ENCODE measurements around the gene IFNGR1. TPM values are rescaled to one million over a fixed set of nuclear protein-coding genes. Genes with fewer than 3 reads are reported as not detected.

Gene IFNGR1
- total and polyA plus RNA-seq, 8 donors, result 14.1 to 65.5 (median 22.6) TPM

DNA sequence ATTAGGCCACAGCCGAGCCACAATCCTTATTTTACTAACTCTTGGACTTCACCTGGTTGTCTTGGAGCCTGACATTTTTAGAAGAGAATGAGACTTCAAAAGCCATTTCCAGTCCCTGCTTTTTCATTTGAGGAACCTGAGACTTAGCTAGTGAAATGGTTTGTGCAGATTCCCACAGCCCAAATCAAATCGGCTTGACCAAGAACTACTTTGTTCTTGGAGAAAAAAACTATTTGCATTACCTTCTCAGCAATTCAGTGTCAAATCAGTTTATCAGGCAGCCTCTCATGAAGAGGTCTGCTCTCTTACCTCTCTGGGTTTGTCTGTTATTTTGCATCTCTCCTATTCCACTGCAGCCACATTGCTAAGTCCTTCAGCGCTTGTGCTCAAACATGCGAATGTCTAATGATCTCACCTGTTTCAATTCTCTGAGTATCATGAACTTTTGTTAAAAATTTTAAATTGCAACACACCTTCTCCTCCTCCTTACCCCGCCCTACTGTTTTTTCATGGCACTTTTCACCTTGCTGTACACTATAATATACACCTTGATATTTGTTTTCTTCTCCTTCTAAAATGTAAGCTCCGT, 573 bp upstream of the IFNGR1 start:
- H3K4me1 ChIP-seq, result peaks cover 6 to 34% (median 26%) of the 10 kb centered on the region in 3 donors
- H3K36me3 ChIP-seq, result no peaks in the 10 kb centered on the region
- TF ChIP-seq, protein P1, sequence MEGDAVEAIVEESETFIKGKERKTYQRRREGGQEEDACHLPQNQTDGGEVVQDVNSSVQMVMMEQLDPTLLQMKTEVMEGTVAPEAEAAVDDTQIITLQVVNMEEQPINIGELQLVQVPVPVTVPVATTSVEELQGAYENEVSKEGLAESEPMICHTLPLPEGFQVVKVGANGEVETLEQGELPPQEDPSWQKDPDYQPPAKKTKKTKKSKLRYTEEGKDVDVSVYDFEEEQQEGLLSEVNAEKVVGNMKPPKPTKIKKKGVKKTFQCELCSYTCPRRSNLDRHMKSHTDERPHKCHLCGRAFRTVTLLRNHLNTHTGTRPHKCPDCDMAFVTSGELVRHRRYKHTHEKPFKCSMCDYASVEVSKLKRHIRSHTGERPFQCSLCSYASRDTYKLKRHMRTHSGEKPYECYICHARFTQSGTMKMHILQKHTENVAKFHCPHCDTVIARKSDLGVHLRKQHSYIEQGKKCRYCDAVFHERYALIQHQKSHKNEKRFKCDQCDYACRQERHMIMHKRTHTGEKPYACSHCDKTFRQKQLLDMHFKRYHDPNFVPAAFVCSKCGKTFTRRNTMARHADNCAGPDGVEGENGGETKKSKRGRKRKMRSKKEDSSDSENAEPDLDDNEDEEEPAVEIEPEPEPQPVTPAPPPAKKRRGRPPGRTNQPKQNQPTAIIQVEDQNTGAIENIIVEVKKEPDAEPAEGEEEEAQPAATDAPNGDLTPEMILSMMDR (IDR thresholded peaks at IDR 0.05), result no peak
- H3K27ac ChIP-seq, result peak overlapping the region; percentile 96 to 98 (median 96)
- DNase-seq, result no peak
- intact Hi-C loops (cut with DNase I), result no loop called here
- no peaks in the 10 kb centered on the region for H3K27me3 ChIP-seq
- WGBS, 2 donors, result 30 to 38% methylated on average over 6 of the region's 6 CpGs
- peak in 1 of 4 donors; percentile 9 for ATAC-seq
- H3K9me3 ChIP-seq, result no peaks in the 10 kb centered on the region
- no peak for FAIRE-seq
- peak overlapping the region in 3 of 4 donors; percentile 76 to 87 (median 86) for H3K4me3 ChIP-seq

DNA sequence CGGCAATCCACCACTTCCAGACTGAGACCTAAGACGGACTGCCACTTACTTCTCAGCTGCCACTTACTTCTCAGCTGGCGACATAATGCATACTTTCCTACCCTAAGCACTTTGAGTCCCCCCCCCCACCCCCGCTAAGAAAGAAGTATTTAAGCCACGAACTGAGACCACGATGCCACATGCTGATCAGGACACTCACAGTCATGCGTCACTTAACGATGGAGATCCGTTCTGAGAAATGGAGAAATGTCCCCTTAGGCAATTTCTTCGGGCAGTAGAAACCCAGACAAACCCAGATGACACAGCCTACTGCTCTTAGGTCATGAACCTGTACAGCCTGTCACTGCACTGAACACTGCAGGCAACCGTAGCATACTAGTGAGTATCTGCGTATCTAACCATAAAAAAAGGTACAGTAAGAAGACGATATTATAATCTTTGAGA, 690 bp downstream of the IFNGR1 start:
- WGBS, 2 donors, result 0% methylated on average over 13 of the region's 13 CpGs
- no peaks in the 10 kb centered on the region for H3K27me3 ChIP-seq
- no peaks in the 10 kb centered on the region for H3K9me3 ChIP-seq
- TF ChIP-seq, protein P1 (IDR thresholded peaks at IDR 0.05), result no peak
- peak; percentile 66 to 77 (median 73) for ATAC-seq
- FAIRE-seq, result no peak
- peak in 3 of 6 donors; percentile 42 to 57 (median 42) for DNase-seq
- H3K4me1 ChIP-seq, result peaks cover 6 to 41% (median 30%) of the 10 kb centered on the region in 3 donors
- no peaks in the 10 kb centered on the region for H3K36me3 ChIP-seq
- peak overlapping the region; percentile 96 to 98 (median 96) for H3K27ac ChIP-seq
- intact Hi-C loops (cut with DNase I), result no loop called here
- peak overlapping the region; percentile 70 to 87 (median 81) for H3K4me3 ChIP-seq

GRCh38 chr6:137217801-137218472, 1.2 kb downstream of the IFNGR1 start:
- Histone ChIP-seq H3K4me1 (peaks cover 11 to 47% (median 36%) of the 10 kb centered on the region in 3 donors), H3K9me3 (no peaks in the 10 kb centered on the region), H3K27me3 (no peaks in the 10 kb centered on the region), H3K4me3 (peak overlapping the region; percentile 70 to 87 (median 81)), H3K27ac (peak overlapping the region; percentile 96 to 98 (median 96)), H3K36me3 (no peaks in the 10 kb centered on the region)
- DNase-seq (peak in 1 of 6 donors; percentile 36), ATAC-seq (peak in 2 of 4 donors; percentile 7 to 25), FAIRE-seq (no peak)
- WGBS, 2 donors, result 12 to 17% methylated on average over 12 of the region's 12 CpGs
- intact Hi-C loops (cut with DNase I), result no loop called here
- TF ChIP-seq, protein P1 (IDR thresholded peaks at IDR 0.05), result no peak

DNA sequence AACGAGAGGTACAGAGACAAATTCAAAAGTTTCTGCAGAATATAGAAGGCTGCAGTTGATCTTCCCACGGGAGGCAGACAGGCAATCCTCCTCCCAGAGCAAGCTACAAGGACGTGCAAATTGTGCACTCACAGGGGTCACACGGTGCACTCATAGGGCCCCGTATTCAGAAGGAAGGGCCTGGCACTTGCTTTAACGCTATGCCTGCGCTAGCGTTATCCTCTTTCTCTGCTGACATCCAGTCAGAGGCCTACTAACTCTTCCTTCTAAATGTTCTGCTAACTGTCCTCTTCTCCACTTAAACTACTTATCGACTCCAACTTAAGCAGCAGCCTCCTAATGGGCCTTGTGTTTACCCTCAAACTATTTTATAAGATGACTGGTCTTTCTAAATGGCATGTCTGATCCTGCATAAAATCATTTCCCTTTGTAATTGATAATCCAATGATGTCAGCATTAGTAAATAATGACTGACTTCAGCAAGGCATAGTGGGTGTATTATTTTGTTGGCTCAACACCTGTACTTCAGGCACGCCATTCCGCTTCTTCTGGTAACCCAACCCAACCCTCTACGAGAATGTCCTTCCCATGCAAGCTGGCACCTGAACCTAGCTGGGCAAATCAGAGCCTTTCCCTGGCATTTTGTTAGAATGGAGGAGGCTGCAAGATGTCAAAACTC, 2.2 kb downstream of the IFNGR1 start:
- peak in 1 of 6 donors; percentile 37 for DNase-seq

More for the DNA sequence above, 2.2 kb downstream of the IFNGR1 start:
- WGBS, 2 donors, result 49 to 60% methylated on average over 12 of the region's 12 CpGs
- ATAC-seq, result peak in 2 of 4 donors; percentile 3 to 5
- Histone ChIP-seq H3K9me3 (no peaks in the 10 kb centered on the region), H3K27ac (peak overlapping the region in 2 of 4 donors; percentile 96 to 98), H3K36me3 (no peaks in the 10 kb centered on the region), H3K4me1 (peaks cover 13 to 53% (median 40%) of the 10 kb centered on the region in 3 donors), H3K4me3 (peak overlapping the region in 2 of 4 donors; percentile 86 to 87), H3K27me3 (no peaks in the 10 kb centered on the region)
- intact Hi-C loops (cut with DNase I), result no loop called here
- no peak for FAIRE-seq
- TF ChIP-seq, protein P1 (IDR thresholded peaks at IDR 0.05), result no peak
